CD4-positive, alpha-beta T cell (primary cell): ENCODE measurements around the gene ZXDC. TPM values are rescaled to one million over a fixed set of nuclear protein-coding genes. Genes with fewer than 3 reads are reported as not detected.

Experiments
- ATAC-seq: fragments of 200-7000 bp; cut with Tn5 transposase; one replicate; pipeline ENCODE4 v1.10.0; 2022; ENCODE audit warnings: mild to moderate bottlenecking; ENCODE audit not compliant: poor library complexity
- CTCF ChIA-PET: fragments of 350-600 bp; sonication (Branson Sonifier 250); formaldehyde crosslinking; loops from one replicate; lab custom pipeline; 2021; ENCODE audit warnings: antibody characterized with exemption, inconsistent platforms; lab: Charles Lee
- POLR2A ChIA-PET: fragments of 350-600 bp; sonication (Branson Sonifier 250); formaldehyde crosslinking; loops from one replicate; lab custom pipeline; 2021; ENCODE audit warnings: antibody characterized with exemption, inconsistent platforms; lab: Charles Lee
- DNase-seq, 14 experiments: peaks; one replicate each; pipeline ENCODE4 v3.0.0-alpha.2; 2013 to 2020; ENCODE audit warnings: mixed read lengths in 2 of 14
- H3K27ac ChIP-seq, 2 donors: one replicate each; pipeline versions ENCODE4 v1.5.1 to v1.7.0; 2013; ENCODE audit warnings: low read length in 2 of 2, low read depth in 1 of 2, mild to moderate bottlenecking in 1 of 2
- H3K27me3 ChIP-seq, 2 experiments: 1 replicate in 1 of 2; 2 replicates in 1 of 2; pipeline versions ENCODE4 v1.6.1 to v1.7.0; 2013; ENCODE audit warnings: low read length in 2 of 2, control low read depth in 1 of 2, mild to moderate bottlenecking in 1 of 2, moderate library complexity in 1 of 2; ENCODE audit not compliant: insufficient read depth in 2 of 2, control insufficient read depth in 1 of 2
- H3K36me3 ChIP-seq: one replicate; pipeline ENCODE4 v1.6.1; 2013; ENCODE audit warnings: low read length, control low read depth; ENCODE audit not compliant: insufficient read depth
- H3K4me1 ChIP-seq: one replicate; pipeline ENCODE4 v1.6.1; 2013; ENCODE audit warnings: low read length, control low read depth; ENCODE audit not compliant: insufficient read depth
- H3K4me3 ChIP-seq: one replicate; pipeline ENCODE4 v1.5.1; 2013; ENCODE audit warnings: mild to moderate bottlenecking, low read length, moderate library complexity
- H3K9me3 ChIP-seq, 2 experiments: 1 replicate in 1 of 2; 2 replicates in 1 of 2; pipeline versions ENCODE4 v1.6.1 to v1.7.0; 2013; ENCODE audit warnings: low read length in 2 of 2, mild to moderate bottlenecking in 2 of 2, control low read depth in 1 of 2, moderate library complexity in 1 of 2; ENCODE audit not compliant: control insufficient read depth in 1 of 2, insufficient read depth in 1 of 2
- H3K27ac Mint-ChIP-seq: one replicate; pipeline ENCODE4 v1.8.0; 2020; ENCODE audit warnings: mixed read lengths
- H3K27me3 Mint-ChIP-seq: one replicate; pipeline ENCODE4 v1.8.0; 2021; ENCODE audit warnings: mixed read lengths
- H3K36me3 Mint-ChIP-seq: one replicate; pipeline ENCODE4 v1.8.0; 2021; ENCODE audit warnings: low read depth, mixed read lengths
- H3K4me1 Mint-ChIP-seq: one replicate; pipeline ENCODE4 v1.8.0; 2021; ENCODE audit warnings: low read depth, mixed read lengths
- H3K4me3 Mint-ChIP-seq: one replicate; pipeline ENCODE4 v1.8.0; 2020; ENCODE audit warnings: mild to moderate bottlenecking, mixed read lengths
- H3K9me3 Mint-ChIP-seq: one replicate; pipeline ENCODE4 v1.8.0; 2020; ENCODE audit warnings: mixed read lengths
- intact Hi-C, 2 experiments: fragments of 100-400 bp; cut with DNase I in 1 of 2; cut with micrococcal nuclease in 1 of 2; formaldehyde crosslinking; loops; one replicate each; pipeline versions ENCODE4 v1.15.1 to v1.9.0; 2023 to 2025; cut with DNase I, micrococcal nuclease
- total RNA-seq, 174 experiments: library from RNA in 2 of 174; stranded (reverse) in 2 of 174; gene quantifications; one replicate each; pipeline ENCODE4 v1.2.3 and lab custom pipeline; 2021 to 2026
- TF ChIP-seq, protein P1 (sequence below): fragments of 200-600 bp; IDR thresholded peaks from one replicate; pipeline ENCODE4 v1.8.0; 2022; ENCODE audit warnings: antibody characterized with exemption, mild to moderate bottlenecking

ZXDC gene
- total RNA-seq, 2 experiments from 2014 or later: 60.7 to 61.3 TPM

DNA sequence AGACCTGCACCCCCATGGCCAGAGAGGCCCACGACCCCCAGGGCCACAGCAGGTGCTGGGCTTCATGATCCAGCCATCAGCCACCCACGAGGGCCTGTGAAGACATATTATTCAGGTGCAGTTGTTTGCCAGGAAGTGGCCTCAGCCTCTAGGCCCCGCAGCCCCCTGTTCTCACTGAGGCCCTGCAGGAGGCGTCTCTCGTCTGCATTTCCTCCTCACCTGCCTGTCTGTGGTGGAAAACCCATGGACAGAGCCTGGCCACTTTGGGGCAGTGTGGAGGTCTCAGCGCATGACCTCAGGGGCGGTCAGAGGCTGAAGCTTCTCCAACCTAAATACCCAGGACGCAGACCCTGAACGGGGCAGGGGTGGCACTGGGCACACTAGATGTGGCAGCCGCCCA is 23.2 kb upstream of the ZXDC start:
- no peaks in the 10 kb centered on the region for H3K36me3 ChIP-seq
- H3K4me1 ChIP-seq: no peaks in the 10 kb centered on the region
- ChIA-PET POLR2A (no interaction called here), CTCF (no interaction called here)
- Mint-ChIP-seq H3K27ac (no peak overlapping the region), H3K9me3 (no peaks in the 10 kb centered on the region), H3K27me3 (no peaks in the 10 kb centered on the region), H3K36me3 (no peaks in the 10 kb centered on the region), H3K4me3 (no peak overlapping the region), H3K4me1 (peaks cover 5% of the 10 kb centered on the region)
- no peak overlapping the region for H3K4me3 ChIP-seq
- DNase-seq: no peak
- TF ChIP-seq, protein P1, sequence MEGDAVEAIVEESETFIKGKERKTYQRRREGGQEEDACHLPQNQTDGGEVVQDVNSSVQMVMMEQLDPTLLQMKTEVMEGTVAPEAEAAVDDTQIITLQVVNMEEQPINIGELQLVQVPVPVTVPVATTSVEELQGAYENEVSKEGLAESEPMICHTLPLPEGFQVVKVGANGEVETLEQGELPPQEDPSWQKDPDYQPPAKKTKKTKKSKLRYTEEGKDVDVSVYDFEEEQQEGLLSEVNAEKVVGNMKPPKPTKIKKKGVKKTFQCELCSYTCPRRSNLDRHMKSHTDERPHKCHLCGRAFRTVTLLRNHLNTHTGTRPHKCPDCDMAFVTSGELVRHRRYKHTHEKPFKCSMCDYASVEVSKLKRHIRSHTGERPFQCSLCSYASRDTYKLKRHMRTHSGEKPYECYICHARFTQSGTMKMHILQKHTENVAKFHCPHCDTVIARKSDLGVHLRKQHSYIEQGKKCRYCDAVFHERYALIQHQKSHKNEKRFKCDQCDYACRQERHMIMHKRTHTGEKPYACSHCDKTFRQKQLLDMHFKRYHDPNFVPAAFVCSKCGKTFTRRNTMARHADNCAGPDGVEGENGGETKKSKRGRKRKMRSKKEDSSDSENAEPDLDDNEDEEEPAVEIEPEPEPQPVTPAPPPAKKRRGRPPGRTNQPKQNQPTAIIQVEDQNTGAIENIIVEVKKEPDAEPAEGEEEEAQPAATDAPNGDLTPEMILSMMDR: no peak
- H3K27me3 ChIP-seq: no peaks in the 10 kb centered on the region
- intact Hi-C loops: no loop called here
- no peak overlapping the region for H3K27ac ChIP-seq
- no peak for ATAC-seq
- H3K9me3 ChIP-seq: no peaks in the 10 kb centered on the region

DNA sequence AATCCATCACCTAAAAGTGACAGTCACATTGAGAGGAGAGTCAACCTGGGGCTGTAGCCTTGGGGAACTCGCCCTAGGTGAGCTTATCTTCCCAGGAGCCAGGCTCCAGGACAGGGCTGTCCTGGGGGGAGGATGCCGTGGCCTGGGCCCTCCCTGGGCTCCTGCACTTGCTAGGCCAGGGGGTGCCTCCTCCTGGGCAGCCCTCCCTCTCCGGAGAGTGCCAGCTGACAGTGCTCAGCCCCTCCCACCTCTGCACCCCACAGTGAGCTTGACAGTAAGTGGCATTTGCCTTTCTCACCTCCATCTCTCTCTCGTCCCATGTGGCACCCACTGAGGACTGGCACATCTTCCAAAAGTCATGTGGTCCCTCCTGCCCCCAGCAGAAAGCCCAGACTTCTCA is 22.8 kb upstream of the ZXDC start:
- H3K4me1 Mint-ChIP-seq: peaks cover 8% of the 10 kb centered on the region
- no peak overlapping the region for H3K27ac ChIP-seq
- H3K27me3 ChIP-seq: no peaks in the 10 kb centered on the region
- no peak overlapping the region for H3K27ac Mint-ChIP-seq
- DNase-seq (no peak), ATAC-seq (no peak)
- H3K36me3 ChIP-seq: no peaks in the 10 kb centered on the region
- CTCF ChIA-PET: no interaction called here
- H3K9me3 ChIP-seq: no peaks in the 10 kb centered on the region
- H3K4me3 ChIP-seq: no peak overlapping the region
- no peaks in the 10 kb centered on the region for H3K36me3 Mint-ChIP-seq
- POLR2A ChIA-PET: no interaction called here
- no peak overlapping the region for H3K4me3 Mint-ChIP-seq
- TF ChIP-seq, protein P1: no peak
- no peaks in the 10 kb centered on the region for H3K9me3 Mint-ChIP-seq
- intact Hi-C loops: no loop called here
- H3K27me3 Mint-ChIP-seq: no peaks in the 10 kb centered on the region
- H3K4me1 ChIP-seq: no peaks in the 10 kb centered on the region

DNA sequence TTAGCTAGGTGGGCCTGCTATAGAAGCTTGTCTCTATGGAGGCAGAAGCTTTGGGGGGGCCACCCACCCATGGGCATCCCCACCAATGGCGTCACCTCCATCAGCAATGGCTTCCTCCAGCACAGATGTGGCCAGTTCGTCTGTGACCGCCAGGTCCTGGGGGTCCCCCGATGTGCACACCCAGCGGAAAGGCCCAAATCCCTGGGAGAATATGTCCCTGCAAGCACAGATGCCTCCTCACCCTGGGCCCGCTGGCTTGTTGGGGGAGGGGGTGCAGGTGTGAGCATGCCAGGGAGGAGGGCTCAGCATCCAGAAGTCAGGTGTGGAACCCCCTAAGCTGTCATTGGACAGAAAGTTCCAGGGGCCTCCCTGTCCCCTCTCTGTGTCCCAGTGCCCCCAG is 22.3 kb upstream of the ZXDC start:
- ATAC-seq (no peak), DNase-seq (no peak)
- Histone ChIP-seq H3K4me3 (no peak overlapping the region), H3K27me3 (no peaks in the 10 kb centered on the region), H3K4me1 (no peaks in the 10 kb centered on the region), H3K9me3 (no peaks in the 10 kb centered on the region), H3K36me3 (no peaks in the 10 kb centered on the region), H3K27ac (no peak overlapping the region)
- Mint-ChIP-seq H3K4me3 (no peak overlapping the region), H3K4me1 (peaks cover 11% of the 10 kb centered on the region), H3K36me3 (no peaks in the 10 kb centered on the region), H3K27ac (no peak overlapping the region), H3K9me3 (no peaks in the 10 kb centered on the region), H3K27me3 (no peaks in the 10 kb centered on the region)
- intact Hi-C loops: no loop called here
- ChIA-PET CTCF (no interaction called here), POLR2A (no interaction called here)
- TF ChIP-seq, protein P1: no peak
